PC-9 (cell line): ENCODE measurements around the gene RENBP. TPM values are rescaled to one million over a fixed set of nuclear protein-coding genes. Genes with fewer than 3 reads are reported as not detected.

Source experiments
- BruUV-seq: library from RNA; stranded (reverse); fragments of 400-500 nt; replicated peaks from 2 replicates; lab custom pipeline; 2021; lab: Mats Ljungman, UMichigan
- CTCF ChIA-PET: fragments of 300-600 bp; sonication (Branson Sonifier 250); formaldehyde crosslinking; loops from one replicate; lab custom pipeline; 2022; ENCODE audit warnings: antibody characterized with exemption; lab: Charles Lee
- POLR2A ChIA-PET: fragments of 300-600 bp; sonication (Branson Sonifier 250); formaldehyde crosslinking; loops from one replicate; lab custom pipeline; 2022; ENCODE audit warnings: antibody characterized with exemption; ENCODE audit not compliant: unreplicated experiment; lab: Charles Lee
- DNase-seq, 2 experiments: peaks; one replicate each; pipeline versions ENCODE4 v3.0.0 to v3.0.0-alpha.2; 2015 to 2022; ENCODE audit warnings: mixed read lengths in 1 of 2
- H2AFZ ChIP-seq: fragments of 200-600 bp; sonication (generic); 2 replicates; pipeline ENCODE4 v1.8.1; 2017; ENCODE audit warnings: antibody characterized with exemption
- H3F3A ChIP-seq: fragments of 200-600 bp; sonication (generic); 2 replicates; pipeline ENCODE4 v1.8.1; 2017; ENCODE audit warnings: antibody characterized with exemption, mild to moderate bottlenecking, low read depth; ENCODE audit not compliant: insufficient read depth
- H3K27ac ChIP-seq: fragments of 200-600 bp; sonication (generic); 2 replicates; pipeline ENCODE4 v1.6.1; 2016; ENCODE audit warnings: mixed run types
- H3K27me3 ChIP-seq: fragments of 200-600 bp; sonication (generic); 2 replicates; pipeline ENCODE4 v1.6.1; 2016; ENCODE audit warnings: low read depth, mixed run types; ENCODE audit not compliant: insufficient read depth
- H3K36me3 ChIP-seq: fragments of 200-600 bp; sonication (generic); 2 replicates; pipeline ENCODE4 v1.6.1; 2016; ENCODE audit warnings: low read depth, mixed run types
- H3K4me1 ChIP-seq: fragments of 200-600 bp; sonication (generic); replicated peaks from 2 replicates; pipeline ENCODE4 v1.6.1; 2016; ENCODE audit warnings: mixed run types; ENCODE audit not compliant: insufficient read depth
- H3K4me2 ChIP-seq: fragments of 200-600 bp; sonication (generic); 2 replicates; pipeline ENCODE4 v1.6.1; 2017; ENCODE audit warnings: mixed run types
- H3K4me3 ChIP-seq: fragments of 200-600 bp; sonication (generic); 2 replicates; pipeline ENCODE4 v1.6.1; 2016; ENCODE audit warnings: mixed run types
- H3K79me2 ChIP-seq: fragments of 200-600 bp; sonication (generic); 2 replicates; pipeline ENCODE4 v1.6.1; 2017; ENCODE audit warnings: low read depth, mixed run types
- H3K9me2 ChIP-seq: fragments of 200-600 bp; sonication (generic); 2 replicates; pipeline ENCODE4 v1.8.1; 2017; ENCODE audit warnings: mild to moderate bottlenecking; ENCODE audit not compliant: insufficient read depth
- H3K9me3 ChIP-seq: fragments of 200-600 bp; sonication (generic); 2 replicates; pipeline ENCODE4 v1.8.1; 2016; ENCODE audit warnings: low read depth; ENCODE audit not compliant: insufficient read depth
- H4K20me1 ChIP-seq: fragments of 200-600 bp; sonication (generic); 2 replicates; pipeline ENCODE4 v1.8.1; 2017; ENCODE audit not compliant: insufficient read depth
- CTCF ChIP-seq: fragments of 200-600 bp; sonication (generic); conservative IDR thresholded peaks from 2 replicates; pipeline ENCODE4 v1.6.1; 2017; ENCODE audit warnings: mixed run types, antibody characterized with exemption, mild to moderate bottlenecking, moderate library complexity
- EZH2 ChIP-seq: fragments of 200-600 bp; sonication (generic); IDR thresholded peaks from 2 replicates; pipeline ENCODE4 v1.8.0; 2017; ENCODE audit warnings: antibody characterized with exemption, low read depth
- intact Hi-C: fragments of 100-400 bp; cut with micrococcal nuclease; formaldehyde crosslinking; loops from one replicate; pipeline ENCODE4 v1.10.0; 2022; ENCODE audit not compliant: unreplicated experiment
- total RNA-seq: library from RNA; stranded (reverse); gene quantifications from 2 replicates; pipeline ENCODE4 v1.2.3, GENCODE V29; 2021

Gene RENBP
- total RNA-seq, 1 experiment from 2014 or later, result 6.8 TPM

- Histone ChIP-seq H2AFZ (no peak overlapping the region), H3F3A (no peaks in the 10 kb centered on the region), H3K4me1 (no peaks in the 10 kb centered on the region; the same call in 1 of the 2 replicates), H3K4me3 (no peak overlapping the region), H4K20me1 (peaks cover 47% of the 10 kb centered on the region), H3K9me3 (no peaks in the 10 kb centered on the region), H3K4me2 (no peak overlapping the region), H3K36me3 (no peaks in the 10 kb centered on the region), H3K27me3 (no peaks in the 10 kb centered on the region), H3K27ac (no peak overlapping the region), H3K79me2 (peaks cover 47% of the 10 kb centered on the region), H3K9me2 (no peaks in the 10 kb centered on the region)
- ChIA-PET POLR2A (no interaction called here), CTCF (interaction anchor here (0.6 kb wide), 1 partner anchor 163 kb away, joined by 3 read pairs; no protein-coding TSS in a partner anchor)
- no peak for DNase-seq
- intact Hi-C loops, result no loop called here
- no TSS peak for BruUV-seq
- TF ChIP-seq EZH2 (no peak), CTCF (no peak)
These were observed 19.7 kb upstream of the RENBP start for GRCh38 chrX:153964105-153964504.

GRCh38 chrX:153963546-153963945 is 19.1 kb upstream of the RENBP start:
- no peak overlapping the region for H3K27ac ChIP-seq
- H3K4me3 ChIP-seq, result no peak overlapping the region
- POLR2A ChIA-PET, result no interaction called here
- no peaks in the 10 kb centered on the region for H3K9me2 ChIP-seq
- H4K20me1 ChIP-seq, result peaks cover 43% of the 10 kb centered on the region
- H3K79me2 ChIP-seq, result peaks cover 41% of the 10 kb centered on the region
- intact Hi-C loops, result no loop called here
- H3K27me3 ChIP-seq, result no peaks in the 10 kb centered on the region
- H3K4me2 ChIP-seq, result no peak overlapping the region
- CTCF ChIA-PET, result no interaction called here
- H2AFZ ChIP-seq, result no peak overlapping the region
- no peak for TF ChIP-seq CTCF
- no peaks in the 10 kb centered on the region for H3F3A ChIP-seq
- no peaks in the 10 kb centered on the region for H3K36me3 ChIP-seq
- no peak for DNase-seq
- no peaks in the 10 kb centered on the region for H3K9me3 ChIP-seq
- BruUV-seq, result no TSS peak
- no peaks in the 10 kb centered on the region for H3K4me1 ChIP-seq

- H3K9me2 ChIP-seq, result no peaks in the 10 kb centered on the region
- H3K4me3 ChIP-seq, result no peak overlapping the region
- no peak overlapping the region for H2AFZ ChIP-seq
- H3K27me3 ChIP-seq, result no peaks in the 10 kb centered on the region
- H3F3A ChIP-seq, result no peaks in the 10 kb centered on the region
- no TSS peak for BruUV-seq
- H3K79me2 ChIP-seq, result peaks cover 19% of the 10 kb centered on the region
- ChIA-PET POLR2A (no interaction called here), CTCF (no interaction called here)
- no peaks in the 10 kb centered on the region for H3K36me3 ChIP-seq
- no peak for DNase-seq
- no peak overlapping the region for H3K4me2 ChIP-seq
- H3K27ac ChIP-seq, result no peak overlapping the region
- peaks cover 20% of the 10 kb centered on the region for H4K20me1 ChIP-seq
- intact Hi-C loops, result no loop called here
- H3K9me3 ChIP-seq, result no peaks in the 10 kb centered on the region
- H3K4me1 ChIP-seq, result no peaks in the 10 kb centered on the region
- TF ChIP-seq EZH2, result no peak
- no peak for TF ChIP-seq CTCF
These were observed 16.8 kb upstream of the RENBP start for GRCh38 chrX:153961292-153961691.
